Kidney (tissue), 14 donors: Measurements from ENCODE around the gene GRB7. TPM values are rescaled to one million over a fixed set of nuclear protein-coding genes. Genes with fewer than 3 reads are reported as not detected.

Source experiments
- DNase-seq, 5 donors: peaks; one replicate each; pipeline ENCODE4 v3.0.0-alpha.2; 2013 to 2020
- FAIRE-seq: peaks from 2 replicates; lab custom pipeline; 2012; peaks lifted over from hg19 to GRCh38; lab: Jason Lieb, UNC
- H3K27ac ChIP-seq, 2 donors: one replicate each; pipeline ENCODE4 v1.7.0; 2013; ENCODE audit warnings: low read depth in 2 of 2, low read length in 2 of 2, inconsistent platforms in 1 of 2
- H3K27me3 ChIP-seq: one replicate; pipeline ENCODE4 v1.7.1; 2013; ENCODE audit warnings: low read length, inconsistent platforms; ENCODE audit not compliant: control insufficient read depth, insufficient read depth
- H3K36me3 ChIP-seq, 3 donors: one replicate each; pipeline versions ENCODE4 v1.7.0 to v1.7.1; 2013; ENCODE audit warnings: low read length in 3 of 3, control low read depth in 1 of 3, inconsistent platforms in 1 of 3; ENCODE audit not compliant: insufficient read depth in 3 of 3, control insufficient read depth in 2 of 3
- H3K4me1 ChIP-seq, 3 donors: one replicate each; pipeline versions ENCODE4 v1.7.0 to v1.7.1; 2013; ENCODE audit warnings: low read length in 3 of 3, inconsistent platforms in 1 of 3, low read depth in 1 of 3; ENCODE audit not compliant: control insufficient read depth in 2 of 3, insufficient read depth in 2 of 3
- H3K4me3 ChIP-seq, 3 donors: one replicate each; pipeline versions ENCODE4 v1.7.0 to v1.8.1; 2013; ENCODE audit warnings: low read length in 3 of 3, control low read depth in 1 of 3, inconsistent platforms in 1 of 3
- H3K9ac ChIP-seq, 3 donors: one replicate each; pipeline versions ENCODE4 v1.7.0 to v1.7.1; 2013; ENCODE audit warnings: low read length in 3 of 3, control low read depth in 1 of 3, inconsistent platforms in 1 of 3
- H3K9me3 ChIP-seq, 3 donors: one replicate each; pipeline versions ENCODE4 v1.7.0 to v1.7.1; 2013; ENCODE audit warnings: low read length in 3 of 3, control low read depth in 1 of 3, inconsistent platforms in 1 of 3; ENCODE audit not compliant: control insufficient read depth in 2 of 3, insufficient read depth in 1 of 3
- CTCF ChIP-seq: IDR thresholded peaks from 3 replicates; pipeline ENCODE4 v1.5.1; 2012; ENCODE audit warnings: mild to moderate bottlenecking, moderate library complexity, borderline replicate concordance; ENCODE audit not compliant: insufficient read depth; ENCODE audit errors: extremely low read depth
- intact Hi-C: fragments of 100-400 bp; cut with DNase I; formaldehyde crosslinking; loops from one replicate; pipeline ENCODE4 v1.11.1; 2022
- polyA plus RNA-seq: library from polyadenylated mRNA; stranded (reverse); fragments of 350-450 nt; fragmentation: Illumina TruSeq; extraction: RNeasy Lipid Tissue Mini Kit (QIAGEN cat#74804); gene quantifications from one replicate; pipeline ENCODE4 v1.2.3, GENCODE V29; 2014; ENCODE audit warnings: low read depth, low replicate concordance; ENCODE audit not compliant: insufficient read depth
- total RNA-seq: library from RNA; stranded (reverse); fragmentation: NEBNext Ultra II Directional; extraction: Animal tissue kit (Norgen Biotek cat#: 25700); gene quantifications from one replicate; pipeline ENCODE4 v1.2.1, GENCODE V29; 2021
- donor health status: control.
- donor health status: control.
- donor health status: control.
- donor health status: control.
- donor health status: control.
- donor health status: DM: yes; HTN: yes; CAD: no.
- donor health status: Normal renal cell carcinoma (clear cell type).

GRB7 gene
- total and polyA plus RNA-seq, 2 donors from 2014 or later = 20.9 to 72.5 TPM

DNA sequence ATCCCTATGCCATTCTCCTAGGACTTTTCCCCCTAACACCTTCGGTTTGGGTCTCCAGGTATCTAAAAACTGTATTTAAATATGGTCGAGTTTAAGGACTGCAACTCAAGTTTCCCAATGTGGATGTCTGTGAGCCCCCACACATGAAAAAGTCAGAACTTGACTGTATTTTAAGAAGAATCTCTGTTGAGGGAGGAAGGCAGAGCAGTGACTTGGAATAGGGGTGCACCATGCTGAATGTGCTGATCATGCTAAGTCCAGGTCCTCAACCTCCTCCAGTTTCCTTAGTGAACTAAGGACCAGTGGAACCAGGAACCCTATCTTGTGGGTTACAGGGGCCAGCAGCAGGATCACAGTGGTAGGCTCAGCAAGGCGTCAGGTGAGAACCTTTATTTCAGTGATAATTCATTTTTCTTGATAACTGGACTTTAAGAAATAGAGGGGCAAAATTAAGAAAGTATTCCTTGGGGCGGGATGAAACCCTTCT, 19.5 kb downstream of the GRB7 start:
- Histone ChIP-seq H3K36me3 (no peaks in the 10 kb centered on the region), H3K4me1 (peaks cover 0 to 6% (median 2%) of the 10 kb centered on the region in 3 donors), H3K9ac (no peak overlapping the region), H3K4me3 (no peak overlapping the region), H3K27me3 (no peaks in the 10 kb centered on the region), H3K9me3 (no peaks in the 10 kb centered on the region), H3K27ac (no peak overlapping the region)
- intact Hi-C loops = no loop called here
- FAIRE-seq = no peak
- TF ChIP-seq CTCF = no peak
- no peak for DNase-seq

DNA sequence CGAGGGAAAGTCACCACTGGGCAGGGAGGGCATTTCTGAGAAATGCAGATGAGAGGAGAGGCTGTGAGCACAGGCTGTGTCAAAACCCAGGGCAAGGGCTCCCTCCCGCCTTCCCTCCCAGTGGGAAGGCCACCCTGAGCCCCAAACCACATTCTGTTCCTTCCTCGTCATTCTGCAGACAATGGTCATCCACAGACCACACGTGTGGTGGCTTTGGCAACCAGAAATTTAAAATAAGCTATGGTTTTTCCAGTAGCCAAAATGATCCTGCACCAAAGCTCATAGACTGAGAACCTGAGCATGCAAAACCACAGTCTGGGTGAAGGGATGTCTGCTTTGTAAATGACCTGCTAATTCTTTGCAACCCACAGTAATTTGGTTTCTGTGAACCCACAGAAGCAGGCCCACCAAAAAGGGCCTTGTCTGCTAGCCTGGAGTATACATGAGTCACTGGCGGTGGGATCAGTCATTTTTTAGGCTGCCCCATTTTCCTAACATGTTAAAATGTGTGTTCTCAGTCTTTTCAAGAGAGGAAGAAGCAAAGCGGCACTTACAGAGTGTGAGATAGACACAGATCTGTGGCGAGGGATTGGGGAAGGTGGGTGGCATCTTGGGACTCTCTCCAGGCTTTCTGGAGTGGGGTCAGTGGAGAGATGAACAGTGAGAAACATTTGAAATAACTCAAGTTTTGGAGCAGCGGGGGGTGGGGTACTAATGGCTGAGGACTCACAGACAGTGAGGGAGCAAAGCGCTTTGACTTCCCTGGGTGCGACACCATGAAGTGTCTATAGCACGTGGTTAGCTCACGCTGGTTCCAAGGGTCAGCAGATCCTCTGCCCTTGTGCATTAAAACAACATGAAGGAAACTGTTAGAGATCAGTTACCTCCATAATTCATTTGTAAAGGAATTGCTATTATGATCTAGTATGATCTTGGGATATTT, 20.5 kb downstream of the GRB7 start:
- Histone ChIP-seq H3K4me1 (peaks cover 0 to 2% (median 0%) of the 10 kb centered on the region in 3 donors), H3K36me3 (no peaks in the 10 kb centered on the region), H3K27me3 (no peaks in the 10 kb centered on the region), H3K4me3 (no peak overlapping the region), H3K9me3 (no peaks in the 10 kb centered on the region), H3K9ac (no peak overlapping the region), H3K27ac (no peak overlapping the region)
- TF ChIP-seq CTCF = no peak
- intact Hi-C loops = no loop called here
- DNase-seq = no peak
- FAIRE-seq = no peak

DNA sequence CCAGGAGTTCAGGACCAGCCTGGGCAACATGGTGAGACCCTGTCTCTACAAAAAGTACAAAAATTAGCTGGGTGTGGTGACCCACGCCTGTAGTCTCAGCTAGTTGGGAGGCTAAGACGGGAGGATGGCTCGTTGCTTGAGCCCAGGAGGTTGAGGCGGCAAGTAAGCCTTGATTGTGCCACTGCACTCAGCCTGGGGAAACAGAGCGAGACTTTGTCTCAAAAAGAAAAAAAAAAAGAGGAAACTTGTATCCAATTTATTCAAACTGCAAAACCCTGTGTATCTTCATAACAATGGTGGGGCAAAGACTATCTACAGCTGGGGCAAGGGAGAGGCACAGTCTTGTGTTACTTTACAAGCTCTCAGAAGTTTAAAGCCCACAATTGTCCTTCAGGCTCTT, 21.5 kb downstream of the GRB7 start:
- no peak for TF ChIP-seq CTCF
- Histone ChIP-seq H3K9ac (no peak overlapping the region), H3K4me1 (no peaks in the 10 kb centered on the region), H3K9me3 (no peaks in the 10 kb centered on the region), H3K4me3 (no peak overlapping the region), H3K27me3 (no peaks in the 10 kb centered on the region), H3K36me3 (no peaks in the 10 kb centered on the region), H3K27ac (no peak overlapping the region)
- DNase-seq (no peak), FAIRE-seq (no peak)
- intact Hi-C loops = no loop called here
